GM12873 (cell line): ENCODE data around the gene RPS19.

Source experiments
- CTCF ChIP-seq: IDR thresholded peaks from 2 replicates; pipeline ENCODE4 v1.5.1; 2012; ENCODE audit warnings: low read depth, mild to moderate bottlenecking, moderate library complexity, low read length, control low read depth; ENCODE audit not compliant: insufficient read depth; ENCODE audit errors: missing control alignments

Gene RPS19

GRCh38 chr19:41905273-41906002, 45.4 kb downstream of the RPS19 start:
- TF ChIP-seq CTCF, result no peak

GRCh38 chr19:41906271-41906670, 46.2 kb downstream of the RPS19 start:
- TF ChIP-seq CTCF, result no peak

GRCh38 chr19:41906916-41907680, 47.0 kb downstream of the RPS19 start:
- no peak for TF ChIP-seq CTCF

GRCh38 chr19:41907994-41908615, 48.0 kb downstream of the RPS19 start:
- no peak for TF ChIP-seq CTCF

- TF ChIP-seq CTCF, result no peak
These were observed 48.8 kb downstream of the RPS19 start for GRCh38 chr19:41908724-41909464.

GRCh38 chr19:41909706-41910105, 49.7 kb downstream of the RPS19 start:
- no peak for TF ChIP-seq CTCF
